HEK293T (cell line): Measurements from ENCODE around the gene ERVH48-1.

Experiments
- ARNT ChIP-seq: fragments of 450-650 bp; IDR thresholded peaks from 2 replicates; pipeline ENCODE4 v1.6.1; 2017; ENCODE audit warnings: mild to moderate bottlenecking
- FOXK2 ChIP-seq: fragments of 450-650 bp; IDR thresholded peaks from 2 replicates; pipeline ENCODE4 v1.6.1; 2016; ENCODE audit warnings: mild to moderate bottlenecking
- NFRKB ChIP-seq: fragments of 450-650 bp; IDR thresholded peaks from 2 replicates; pipeline ENCODE4 v1.6.1; 2016; ENCODE audit warnings: mild to moderate bottlenecking, moderate library complexity

DNA sequence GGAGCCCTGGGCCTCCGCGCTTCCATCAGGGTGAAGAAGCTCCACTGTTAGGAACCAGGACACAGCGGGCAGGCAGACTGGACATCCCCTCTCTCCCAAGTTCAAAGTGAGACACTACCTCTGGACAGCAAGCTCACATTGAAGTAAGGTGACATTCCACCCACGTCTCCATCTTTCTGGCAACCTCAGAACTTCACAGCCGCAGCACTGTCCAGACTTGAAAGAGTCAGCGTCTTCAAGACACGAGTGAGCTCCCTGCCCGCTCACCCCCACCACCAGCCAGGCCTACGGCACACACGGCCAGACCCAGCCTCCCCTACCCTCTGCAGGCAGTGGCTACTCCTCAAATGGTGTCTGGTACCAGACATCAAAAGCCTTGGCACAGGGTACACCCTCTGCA lies 57.2 kb downstream of the ERVH48-1 start:
- TF ChIP-seq FOXK2, result no peak
- TF ChIP-seq ARNT, result no peak
- no peak for TF ChIP-seq NFRKB
